K562 (cell line): ENCODE data around the gene ZBTB22. TPM values are rescaled to one million over a fixed set of nuclear protein-coding genes. Genes with fewer than 3 reads are reported as not detected.

Experiments used
- ELF1 ChIP-seq: fragments of 200-800 bp; sonication (Bioruptor generic); IDR thresholded peaks from 2 replicates; pipeline ENCODE4 v1.6.1; 2016; ENCODE audit warnings: missing genetic modification characterization, missing compliant biosample characterization
- GABPA ChIP-seq: fragments of 200-800 bp; sonication (Bioruptor generic); conservative IDR thresholded peaks from 2 replicates; pipeline ENCODE4 v1.6.1; 2016; ENCODE audit warnings: low read depth, missing genetic modification characterization, missing compliant biosample characterization
- GTF2E2 ChIP-seq: fragments of 200-800 bp; sonication (Bioruptor generic); IDR thresholded peaks from 2 replicates; pipeline ENCODE4 v1.6.1; 2016; ENCODE audit warnings: missing genetic modification characterization, missing compliant biosample characterization
- JUN ChIP-seq, 2 experiments: sonication (generic) in 1 of 2; formaldehyde crosslinking in 1 of 2; IDR thresholded peaks; 2 replicates each; pipeline versions ENCODE4 v1.6.1 to v1.8.0; 2012 to 2022; ENCODE audit warnings: borderline replicate concordance in 2 of 2, mild to moderate bottlenecking in 2 of 2, improper control_type of control experiment in 1 of 2, low read depth in 1 of 2, low read length in 1 of 2, missing genetic modification reagents in 1 of 2
- KAT7 ChIP-seq: sonication (generic); formaldehyde crosslinking; IDR thresholded peaks from 2 replicates; pipeline ENCODE4 v1.8.0; 2022; ENCODE audit warnings: missing genetic modification reagents, mild to moderate bottlenecking, borderline replicate concordance
- RNF2 ChIP-seq: sonication (generic); IDR thresholded peaks from 2 replicates; pipeline ENCODE4 v1.6.1; 2016
- SLC30A9 ChIP-seq: fragments of 250-450 bp; sonication (Bioruptor Pico); IDR thresholded peaks from 2 replicates; pipeline ENCODE4 v1.8.0; 2022; ENCODE audit warnings: mild to moderate bottlenecking, moderate library complexity
- SMARCA5 ChIP-seq: fragments of 450-650 bp; IDR thresholded peaks from 2 replicates; pipeline ENCODE4 v1.6.1; 2016
- SMC3 ChIP-seq: conservative IDR thresholded peaks from 2 replicates; pipeline ENCODE4 v1.6.1; 2011; ENCODE audit warnings: low read depth, low read length, improper control_type of control experiment; ENCODE audit not compliant: insufficient read depth
- STAG1 ChIP-seq: sonication (generic); formaldehyde crosslinking; IDR thresholded peaks from 2 replicates; pipeline ENCODE4 v1.5.0; 2020; ENCODE audit warnings: missing genetic modification reagents, borderline replicate concordance
- TCF7L2 ChIP-seq: fragments of 150-350 bp; IDR thresholded peaks from 2 replicates; pipeline ENCODE4 v1.6.1; 2016; ENCODE audit warnings: low read depth, mild to moderate bottlenecking, low read length, moderate library complexity
- TEAD1 ChIP-seq, 2 experiments: fragments of 450-650 bp in 1 of 2; sonication (generic) in 1 of 2; formaldehyde crosslinking; IDR thresholded peaks; 2 replicates each; pipeline versions ENCODE4 v1.4.0 to v1.8.0; 2020 to 2022; ENCODE audit warnings: mild to moderate bottlenecking in 2 of 2, missing genetic modification reagents in 1 of 2
- U2AF2 ChIP-seq: fragments of 200-400 bp; formaldehyde crosslinking; optimal IDR thresholded peaks from 2 replicates; pipeline ENCODE3; 2017; ENCODE audit warnings: low read depth, mild to moderate bottlenecking, low read length
- ZBTB7A ChIP-seq: IDR thresholded peaks from 2 replicates; pipeline ENCODE4 v1.6.1; 2011; ENCODE audit warnings: low read depth, mild to moderate bottlenecking, low read length, moderate library complexity, borderline replicate concordance; ENCODE audit not compliant: control insufficient read depth
- ZNF134 ChIP-seq: fragments of 250-450 bp; sonication (Bioruptor Pico); conservative IDR thresholded peaks from 2 replicates; pipeline ENCODE4 v1.4.0; 2020
- polyA plus RNA-seq, 8 experiments: library from polyadenylated mRNA; depleted of rRNA in 4 of 8; stranded (reverse) in 5 of 8; unstranded in 3 of 8; fragments of >200 nt; fragmentation: Nextera tagmentation in 2 of 8; fragmentation: Illumina TruSeq in 1 of 8; extraction: Ambion mirVana in 2 of 8; extraction: Trizol in 1 of 8; gene quantifications; 2 replicates each; pipeline versions ENCODE4 v1.2.1 to v1.2.3, GENCODE V29; 2011 to 2014; ENCODE audit warnings: inconsistent platforms in 1 of 8, missing spikeins in 1 of 8
- total RNA-seq, 7 experiments: library from RNA; depleted of rRNA in 6 of 7; stranded (reverse); fragments of >200 nt in 6 of 7; fragmentation: Illumina TruSeq in 2 of 7; extraction: Trizol in 2 of 7; gene quantifications; 2 replicates each; pipeline versions ENCODE4 v1.2.1 to v1.2.3, GENCODE V29; 2011 to 2021; ENCODE audit warnings: low replicate concordance in 1 of 7
- TF ChIP-seq, protein P1 (sequence below): fragments of 450-650 bp; IDR thresholded peaks from 2 replicates; pipeline ENCODE4 v1.6.1; 2014; ENCODE audit warnings: low read depth, mild to moderate bottlenecking, moderate library complexity, borderline replicate concordance
- TF ChIP-seq, protein P2 (sequence below), 2 experiments: fragments of 450-650 bp in 1 of 2; IDR thresholded peaks; 2 replicates each; pipeline ENCODE4 v1.6.1; 2011 to 2017; ENCODE audit warnings: low read depth in 2 of 2, antibody characterized with exemption in 1 of 2, borderline replicate concordance in 1 of 2, low read length in 1 of 2, mild to moderate bottlenecking in 1 of 2, mixed read lengths in 1 of 2; ENCODE audit not compliant: control insufficient read depth in 1 of 2
- TF ChIP-seq, protein P3 (sequence below): IDR thresholded peaks from 3 replicates; pipeline ENCODE4 v1.6.1; 2011; ENCODE audit warnings: borderline replicate concordance, mild to moderate bottlenecking, moderate library complexity; ENCODE audit not compliant: insufficient read length; ENCODE audit errors: extremely low read depth

Gene ZBTB22
- total and polyA plus RNA-seq, 9 of the 15 experiments (the other 6 are each of a cell fraction or from before 2014, with no cell fraction given), result 0.21 to 11.9 (median 7.1) TPM

DNA sequence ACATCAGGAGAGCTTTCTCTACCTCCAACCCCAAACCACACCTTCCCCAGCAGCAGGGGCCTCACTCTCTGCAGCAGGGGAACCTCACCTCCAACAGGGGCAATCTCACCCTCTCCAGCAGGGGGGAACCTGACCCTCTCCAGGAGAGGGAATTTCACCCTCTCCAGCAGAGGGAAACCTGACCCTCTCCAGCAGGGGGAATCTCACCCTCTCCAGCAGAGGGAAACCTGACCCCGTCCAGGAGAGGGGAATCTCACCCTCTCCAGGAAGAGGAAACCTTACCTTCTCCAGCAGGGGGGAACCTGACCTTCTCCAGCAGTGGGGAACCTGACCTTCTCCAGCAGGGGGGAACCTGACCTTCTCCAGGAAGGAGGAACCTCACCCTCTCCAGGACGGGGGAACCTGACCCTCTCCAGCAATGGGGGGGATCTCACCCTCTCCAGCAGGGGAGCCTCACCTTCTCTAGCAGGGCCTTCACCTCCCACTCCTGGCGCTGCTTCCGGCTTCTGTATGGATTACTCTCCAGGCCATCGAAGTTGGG lies 37.5 kb downstream of the ZBTB22 start (continued):
- TF ChIP-seq, protein P1, sequence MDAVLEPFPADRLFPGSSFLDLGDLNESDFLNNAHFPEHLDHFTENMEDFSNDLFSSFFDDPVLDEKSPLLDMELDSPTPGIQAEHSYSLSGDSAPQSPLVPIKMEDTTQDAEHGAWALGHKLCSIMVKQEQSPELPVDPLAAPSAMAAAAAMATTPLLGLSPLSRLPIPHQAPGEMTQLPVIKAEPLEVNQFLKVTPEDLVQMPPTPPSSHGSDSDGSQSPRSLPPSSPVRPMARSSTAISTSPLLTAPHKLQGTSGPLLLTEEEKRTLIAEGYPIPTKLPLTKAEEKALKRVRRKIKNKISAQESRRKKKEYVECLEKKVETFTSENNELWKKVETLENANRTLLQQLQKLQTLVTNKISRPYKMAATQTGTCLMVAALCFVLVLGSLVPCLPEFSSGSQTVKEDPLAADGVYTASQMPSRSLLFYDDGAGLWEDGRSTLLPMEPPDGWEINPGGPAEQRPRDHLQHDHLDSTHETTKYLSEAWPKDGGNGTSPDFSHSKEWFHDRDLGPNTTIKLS, result peak; percentile 41; the same call in 1 of the 2 replicates
- TF ChIP-seq SMC3 (peak; percentile 95), ZNF134 (no peak), GABPA (tag) (peak; percentile 52), SLC30A9 (no peak), JUN (IDR thresholded peaks at IDR 0.05; ENCODE audit: borderline replicate concordance, low read depth, low read length) (peak; percentile 74), JUN (CRISPR knock-in tag; IDR thresholded peaks at IDR 0.05; ENCODE audit: borderline replicate concordance) (no peak), SMARCA5 (peak; percentile 11; the same call in 1 of the 2 replicates), GTF2E2 (tag) (no peak), RNF2 (0 out of 2 replicates have a peak, but pooled peaks have one; percentile 48), ZBTB7A (peak; percentile 77), TCF7L2 (peak; percentile 44; the same call in 1 of the 2 replicates), STAG1 (peak; percentile 79; the same call in 1 of the 2 replicates), KAT7 (CRISPR knock-in tag) (peak; percentile 29; the same call in 1 of the 2 replicates), TEAD1 (CRISPR knock-in tag; IDR thresholded peaks at IDR 0.05) (peak in 1 of 2 experiments; percentile 76; a peak in 1 of 4 replicates), U2AF2 (no peak), ELF1 (tag) (peak; percentile 82)
- TF ChIP-seq, protein P2, sequence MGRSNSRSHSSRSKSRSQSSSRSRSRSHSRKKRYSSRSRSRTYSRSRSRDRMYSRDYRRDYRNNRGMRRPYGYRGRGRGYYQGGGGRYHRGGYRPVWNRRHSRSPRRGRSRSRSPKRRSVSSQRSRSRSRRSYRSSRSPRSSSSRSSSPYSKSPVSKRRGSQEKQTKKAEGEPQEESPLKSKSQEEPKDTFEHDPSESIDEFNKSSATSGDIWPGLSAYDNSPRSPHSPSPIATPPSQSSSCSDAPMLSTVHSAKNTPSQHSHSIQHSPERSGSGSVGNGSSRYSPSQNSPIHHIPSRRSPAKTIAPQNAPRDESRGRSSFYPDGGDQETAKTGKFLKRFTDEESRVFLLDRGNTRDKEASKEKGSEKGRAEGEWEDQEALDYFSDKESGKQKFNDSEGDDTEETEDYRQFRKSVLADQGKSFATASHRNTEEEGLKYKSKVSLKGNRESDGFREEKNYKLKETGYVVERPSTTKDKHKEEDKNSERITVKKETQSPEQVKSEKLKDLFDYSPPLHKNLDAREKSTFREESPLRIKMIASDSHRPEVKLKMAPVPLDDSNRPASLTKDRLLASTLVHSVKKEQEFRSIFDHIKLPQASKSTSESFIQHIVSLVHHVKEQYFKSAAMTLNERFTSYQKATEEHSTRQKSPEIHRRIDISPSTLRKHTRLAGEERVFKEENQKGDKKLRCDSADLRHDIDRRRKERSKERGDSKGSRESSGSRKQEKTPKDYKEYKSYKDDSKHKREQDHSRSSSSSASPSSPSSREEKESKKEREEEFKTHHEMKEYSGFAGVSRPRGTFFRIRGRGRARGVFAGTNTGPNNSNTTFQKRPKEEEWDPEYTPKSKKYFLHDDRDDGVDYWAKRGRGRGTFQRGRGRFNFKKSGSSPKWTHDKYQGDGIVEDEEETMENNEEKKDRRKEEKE (IDR thresholded peaks at IDR 0.05; ENCODE audit: borderline replicate concordance in 1 of 2, control insufficient read depth in 1 of 2, low read depth in 2 of 2, low read length in 1 of 2), result peak in 1 of 2 experiments; percentile 89; a peak in 2 of 4 replicates
- TF ChIP-seq, protein P3, sequence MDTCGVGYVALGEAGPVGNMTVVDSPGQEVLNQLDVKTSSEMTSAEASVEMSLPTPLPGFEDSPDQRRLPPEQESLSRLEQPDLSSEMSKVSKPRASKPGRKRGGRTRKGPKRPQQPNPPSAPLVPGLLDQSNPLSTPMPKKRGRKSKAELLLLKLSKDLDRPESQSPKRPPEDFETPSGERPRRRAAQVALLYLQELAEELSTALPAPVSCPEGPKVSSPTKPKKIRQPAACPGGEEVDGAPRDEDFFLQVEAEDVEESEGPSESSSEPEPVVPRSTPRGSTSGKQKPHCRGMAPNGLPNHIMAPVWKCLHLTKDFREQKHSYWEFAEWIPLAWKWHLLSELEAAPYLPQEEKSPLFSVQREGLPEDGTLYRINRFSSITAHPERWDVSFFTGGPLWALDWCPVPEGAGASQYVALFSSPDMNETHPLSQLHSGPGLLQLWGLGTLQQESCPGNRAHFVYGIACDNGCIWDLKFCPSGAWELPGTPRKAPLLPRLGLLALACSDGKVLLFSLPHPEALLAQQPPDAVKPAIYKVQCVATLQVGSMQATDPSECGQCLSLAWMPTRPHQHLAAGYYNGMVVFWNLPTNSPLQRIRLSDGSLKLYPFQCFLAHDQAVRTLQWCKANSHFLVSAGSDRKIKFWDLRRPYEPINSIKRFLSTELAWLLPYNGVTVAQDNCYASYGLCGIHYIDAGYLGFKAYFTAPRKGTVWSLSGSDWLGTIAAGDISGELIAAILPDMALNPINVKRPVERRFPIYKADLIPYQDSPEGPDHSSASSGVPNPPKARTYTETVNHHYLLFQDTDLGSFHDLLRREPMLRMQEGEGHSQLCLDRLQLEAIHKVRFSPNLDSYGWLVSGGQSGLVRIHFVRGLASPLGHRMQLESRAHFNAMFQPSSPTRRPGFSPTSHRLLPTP, result no peak
